Kidney epithelial cell (primary cell): Measurements from ENCODE around the gene CNTROB. TPM values are rescaled to one million over a fixed set of nuclear protein-coding genes. Genes with fewer than 3 reads are reported as not detected.
A peak's percentile ranks its signal among the peaks of the same experiment; 100 is the strongest.

Experiments
- DNase-seq: peaks from one replicate; pipeline ENCODE4 v3.0.0-alpha.2; 2010; ENCODE audit warnings: low read depth
- H3K27me3 ChIP-seq: 2 replicates; pipeline ENCODE4 v1.6.0; 2011; ENCODE audit warnings: low read length; ENCODE audit not compliant: control insufficient read depth, insufficient read depth
- H3K36me3 ChIP-seq: 2 replicates; pipeline ENCODE4 v1.5.1; 2011; ENCODE audit warnings: low read length; ENCODE audit not compliant: control insufficient read depth, insufficient read depth
- H3K4me3 ChIP-seq: 2 replicates; pipeline ENCODE4 v1.5.1; 2011; ENCODE audit warnings: low read depth, mild to moderate bottlenecking, control low read depth, low read length
- CTCF ChIP-seq: IDR thresholded peaks from 2 replicates; pipeline ENCODE4 v1.5.1; 2011; ENCODE audit warnings: mild to moderate bottlenecking, moderate library complexity, low read length, control low read depth, inconsistent platforms; ENCODE audit not compliant: insufficient read depth, poor library complexity, severe bottlenecking
- total RNA-seq: library from RNA; depleted of rRNA; stranded (reverse); fragments of >200 nt; gene quantifications from 2 replicates; pipeline ENCODE4 v1.2.3, GENCODE V29; 2015

CNTROB gene
- total RNA-seq, 1 donor from 2014 or later: 20.1 TPM

DNA sequence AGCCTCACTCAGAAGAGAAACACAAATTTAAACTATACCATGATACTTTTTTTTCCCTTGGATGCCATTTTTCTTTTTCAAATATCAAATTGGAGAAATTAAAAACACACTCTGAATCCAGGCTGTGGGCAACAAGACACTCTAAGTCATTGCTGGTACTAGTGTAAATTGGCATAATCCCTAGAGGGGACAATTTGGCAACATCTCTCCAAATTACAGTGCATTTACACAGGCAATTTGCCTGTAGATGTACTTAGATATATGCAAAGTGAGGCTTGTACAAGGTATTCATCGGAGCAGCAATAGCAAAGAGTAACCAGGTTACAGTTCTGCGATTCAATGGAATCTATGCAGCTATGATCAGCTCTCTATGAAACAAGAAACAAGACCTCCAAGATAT is 63.7 kb downstream of the CNTROB start:
- Histone ChIP-seq H3K27me3 (no peaks in the 10 kb centered on the region), H3K4me3 (no peak overlapping the region), H3K36me3 (no peaks in the 10 kb centered on the region)
- no peak for TF ChIP-seq CTCF
- no peak for DNase-seq

DNA sequence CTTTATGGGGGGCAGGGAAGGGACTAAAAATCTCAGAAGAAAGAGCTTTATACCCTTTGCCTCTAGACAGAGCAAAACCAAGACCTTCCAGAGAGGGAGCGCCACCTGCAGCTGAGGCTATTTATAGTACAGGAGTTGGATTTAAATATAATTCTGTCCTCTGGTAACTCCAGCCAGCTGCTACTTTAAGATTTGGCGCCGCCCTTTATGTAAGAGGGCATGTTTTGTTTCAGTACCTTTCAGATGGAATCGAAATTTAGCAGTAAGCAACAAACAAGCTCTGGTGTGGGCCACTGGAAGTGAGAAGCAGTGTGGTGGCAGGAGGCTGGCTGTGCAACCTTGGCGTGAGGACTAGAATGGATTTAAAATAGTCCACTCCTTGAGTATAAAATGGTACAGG is 65.2 kb downstream of the CNTROB start:
- no peak for DNase-seq
- Histone ChIP-seq H3K4me3 (no peak overlapping the region), H3K36me3 (no peaks in the 10 kb centered on the region), H3K27me3 (peaks cover 4% of the 10 kb centered on the region)
- TF ChIP-seq CTCF: peak; percentile 60

Other genes starting within 250 kb of the CNTROB start
- gene TP53, start 244.7 kb upstream of the CNTROB start, total RNA-seq: 154 and 168 TPM in 2 replicates
- gene WRAP53, start 243.7 kb upstream of the CNTROB start, total RNA-seq: 13.3 and 14.9 TPM in 2 replicates
- gene EFNB3, start 227.0 kb upstream of the CNTROB start, total RNA-seq: 4.7 and 5.5 TPM in 2 replicates
- 0.04 TPM in 1 of 2 replicates, not detected in the other for gene DNAH2, start 214.5 kb upstream of the CNTROB start, total RNA-seq
- 15.6 and 20.4 TPM in 2 replicates for gene KDM6B, start 98.0 kb upstream of the CNTROB start, total RNA-seq
- 3.5 and 4.3 TPM in 2 replicates for gene TMEM88, start 77.1 kb upstream of the CNTROB start, total RNA-seq
- gene NAA38, start 74.6 kb upstream of the CNTROB start, total RNA-seq: 50.5 and 51.0 TPM in 2 replicates
- 5.3 and 7.4 TPM in 2 replicates for gene CYB5D1, start 74.2 kb upstream of the CNTROB start, total RNA-seq
- 36.2 and 42.4 TPM in 2 replicates for gene CHD3, start 43.4 kb upstream of the CNTROB start, total RNA-seq
- gene RNF227, start 15.9 kb upstream of the CNTROB start, total RNA-seq: 1.5 and 3.9 TPM in 2 replicates
- gene KCNAB3, start 2.4 kb upstream of the CNTROB start, total RNA-seq: 0.29 and 0.62 TPM in 2 replicates
- 45.5 and 51.6 TPM in 2 replicates for gene TRAPPC1, start 260 bp upstream of the CNTROB start, total RNA-seq
- 0.07 TPM in 1 of 2 replicates, not detected in the other for gene GUCY2D, start 70.4 kb downstream of the CNTROB start, total RNA-seq
- 0.29 TPM in 1 of 2 replicates, not detected in the other for gene ALOX15B, start 106.9 kb downstream of the CNTROB start, total RNA-seq
- gene ALOX12B, start 155.5 kb downstream of the CNTROB start, total RNA-seq: 0.08 and 1.2 TPM in 2 replicates
- 0.75 and 2.5 TPM in 2 replicates for gene ALOXE3, start 186.3 kb downstream of the CNTROB start, total RNA-seq
- gene HES7, start 191.9 kb downstream of the CNTROB start, total RNA-seq: 1.8 TPM in 1 of 2 replicates, not detected in the other
- 11.0 and 19.4 TPM in 2 replicates for gene PER1, start 220.2 kb downstream of the CNTROB start, total RNA-seq
- gene VAMP2, start 230.7 kb downstream of the CNTROB start, total RNA-seq: 7.0 and 8.0 TPM in 2 replicates
- gene TMEM107, start 244.2 kb downstream of the CNTROB start, total RNA-seq: 10.0 and 14.7 TPM in 2 replicates